ENCODE measurements around the gene KMT5C. TPM values are rescaled to one million over a fixed set of nuclear protein-coding genes. Genes with fewer than 3 reads are reported as not detected.

KMT5C gene
- total RNA-seq, 1 experiment from 2014 or later, result 54.5 TPM

GRCh38 chr19:55358493-55358892, 18.8 kb downstream of the KMT5C start:
- Histone ChIP-seq H2BK12ac (ENCODE audit: insufficient read length, low read depth, low read length) (no peak overlapping the region), H4K91ac (ENCODE audit: insufficient read length, low read depth, low read length) (no peak overlapping the region), H3K56ac (ENCODE audit: insufficient read length, low read depth, low read length) (no peak overlapping the region), H3K4me2 (ENCODE audit: insufficient read depth, insufficient read length, low read length) (no peak overlapping the region), H3K14ac (ENCODE audit: insufficient read depth, low read length) (no peak overlapping the region), H3K79me1 (ENCODE audit: insufficient read depth, low read depth, low read length, poor library complexity, severe bottlenecking) (no peaks in the 10 kb centered on the region), H2AFZ (ENCODE audit: low read length) (no peak overlapping the region), H4K20me1 (ENCODE audit: control insufficient read depth, insufficient read depth, insufficient read length) (no peaks in the 10 kb centered on the region), H2BK20ac (ENCODE audit: low read depth, low read length, poor library complexity, severe bottlenecking) (no peak overlapping the region), H3T11ph (ENCODE audit: low read length) (no peak overlapping the region), H2BK15ac (ENCODE audit: low read depth, low read length) (no peak overlapping the region), H3K9ac (ENCODE audit: extremely low read depth, insufficient read length, low read length) (no peak overlapping the region), H2AK5ac (ENCODE audit: insufficient read length, low read length) (no peak overlapping the region), H3K9me3 (ENCODE audit: control insufficient read depth, low read depth, low read length) (no peaks in the 10 kb centered on the region), H3K23me2 (ENCODE audit: insufficient read length, low read depth, low read length, poor library complexity, severe bottlenecking) (peaks cover 3% of the 10 kb centered on the region), H3K27ac (ENCODE audit: insufficient read length, low read depth, low read length) (no peak overlapping the region), H3K18ac (ENCODE audit: insufficient read length, low read depth, low read length) (no peak overlapping the region), H3K27me3 (ENCODE audit: insufficient read depth, low read length) (peaks cover 2% of the 10 kb centered on the region; the same call in 1 of the 2 replicates), H2BK5ac (ENCODE audit: insufficient read length, low read length) (no peak overlapping the region), H4K5ac (ENCODE audit: insufficient read length, low read depth, low read length) (no peak overlapping the region), H4K8ac (replicated peaks; ENCODE audit: insufficient read length, low read depth, low read length) (no peak overlapping the region), H3K4ac (ENCODE audit: low read depth, low read length) (no peak overlapping the region), H3K23ac (ENCODE audit: insufficient read length, low read depth, low read length) (no peak overlapping the region), H2BK120ac (ENCODE audit: low read depth, low read length, poor library complexity, severe bottlenecking) (no peak overlapping the region), H3K4me1 (ENCODE audit: insufficient read depth, low read length) (no peaks in the 10 kb centered on the region), H3K79me2 (ENCODE audit: insufficient read depth, low read length) (no peaks in the 10 kb centered on the region)
- H3K9me3 Mint-ChIP-seq, result no peaks in the 10 kb centered on the region
- H3K4me3 Mint-ChIP-seq, result no peak overlapping the region
- H3K27me3 Mint-ChIP-seq (ENCODE audit: low read depth), result peaks cover 59% of the 10 kb centered on the region
- DNase-seq, result no peak
- TF ChIP-seq, protein P1, sequence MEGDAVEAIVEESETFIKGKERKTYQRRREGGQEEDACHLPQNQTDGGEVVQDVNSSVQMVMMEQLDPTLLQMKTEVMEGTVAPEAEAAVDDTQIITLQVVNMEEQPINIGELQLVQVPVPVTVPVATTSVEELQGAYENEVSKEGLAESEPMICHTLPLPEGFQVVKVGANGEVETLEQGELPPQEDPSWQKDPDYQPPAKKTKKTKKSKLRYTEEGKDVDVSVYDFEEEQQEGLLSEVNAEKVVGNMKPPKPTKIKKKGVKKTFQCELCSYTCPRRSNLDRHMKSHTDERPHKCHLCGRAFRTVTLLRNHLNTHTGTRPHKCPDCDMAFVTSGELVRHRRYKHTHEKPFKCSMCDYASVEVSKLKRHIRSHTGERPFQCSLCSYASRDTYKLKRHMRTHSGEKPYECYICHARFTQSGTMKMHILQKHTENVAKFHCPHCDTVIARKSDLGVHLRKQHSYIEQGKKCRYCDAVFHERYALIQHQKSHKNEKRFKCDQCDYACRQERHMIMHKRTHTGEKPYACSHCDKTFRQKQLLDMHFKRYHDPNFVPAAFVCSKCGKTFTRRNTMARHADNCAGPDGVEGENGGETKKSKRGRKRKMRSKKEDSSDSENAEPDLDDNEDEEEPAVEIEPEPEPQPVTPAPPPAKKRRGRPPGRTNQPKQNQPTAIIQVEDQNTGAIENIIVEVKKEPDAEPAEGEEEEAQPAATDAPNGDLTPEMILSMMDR (conservative IDR thresholded peaks at IDR 0.05), result no peak
- H3K4me1 Mint-ChIP-seq, result peaks cover 12 to 21% of the 10 kb centered on the region in 2 experiments
- no peak overlapping the region for H3K27ac Mint-ChIP-seq
- no CpG with 5 or more reads among the region's 19 CpGs for WGBS (ENCODE audit: extremely low coverage, insufficient read length, low lambda C conversion rate)
- H3K36me3 Mint-ChIP-seq (ENCODE audit: insufficient read depth in 1 of 3, low read depth in 3 of 3), result no peaks in the 10 kb centered on the region
